Spleen (tissue), 11 donors: ENCODE data around the gene CHCHD6. TPM values are rescaled to one million over a fixed set of nuclear protein-coding genes. Genes with fewer than 3 reads are reported as not detected.

ENCODE experiments used
- DNase-seq: peaks from one replicate; pipeline ENCODE4 v3.0.0-alpha.2; 2020
- H3K27ac ChIP-seq, 8 donors: fragments of 200-600 bp; sonication (generic) in 7 of 8; 1 replicate in 4 of 8; 2 replicates in 4 of 8; pipeline versions ENCODE4 v1.5.0 to v1.8.0; 2016 to 2021; ENCODE audit warnings: inconsistent platforms in 4 of 8, mild to moderate bottlenecking in 4 of 8, moderate library complexity in 1 of 8
- H3K27me3 ChIP-seq, 7 donors: fragments of 200-600 bp; sonication (generic) in 6 of 7; replicated peaks in 1 of 7; 1 replicate in 4 of 7; 2 replicates in 3 of 7; pipeline versions ENCODE4 v1.5.0 to v1.8.0; 2016 to 2021; ENCODE audit warnings: inconsistent platforms in 3 of 7, mild to moderate bottlenecking in 1 of 7
- H3K36me3 ChIP-seq, 6 donors: fragments of 200-600 bp; sonication (generic) in 5 of 6; 1 replicate in 4 of 6; 2 replicates in 2 of 6; pipeline versions ENCODE4 v1.5.0 to v1.8.0; 2016 to 2021; ENCODE audit warnings: inconsistent platforms in 2 of 6
- H3K4me1 ChIP-seq, 6 donors: fragments of 200-600 bp; sonication (generic) in 5 of 6; 1 replicate in 3 of 6; 2 replicates in 3 of 6; pipeline versions ENCODE4 v1.5.0 to v1.8.0; 2016 to 2021; ENCODE audit warnings: inconsistent platforms in 3 of 6
- H3K4me3 ChIP-seq, 8 donors: fragments of 200-600 bp; sonication (generic) in 7 of 8; 1 replicate in 4 of 8; 2 replicates in 4 of 8; pipeline versions ENCODE4 v1.5.0 to v1.8.0; 2016 to 2021; ENCODE audit warnings: inconsistent platforms in 4 of 8, mild to moderate bottlenecking in 4 of 8, moderate library complexity in 2 of 8
- H3K9me3 ChIP-seq, 8 donors: fragments of 200-600 bp; sonication (generic) in 7 of 8; 1 replicate in 4 of 8; 2 replicates in 4 of 8; pipeline versions ENCODE4 v1.5.0 to v1.8.0; 2016 to 2021; ENCODE audit warnings: inconsistent platforms in 4 of 8
- CTCF ChIP-seq, 11 experiments: fragments of 200-600 bp in 7 of 11; fragments of 450-650 bp in 4 of 11; sonication (generic) in 4 of 11; IDR thresholded peaks in 8 of 11; conservative IDR thresholded peaks in 3 of 11; 1 replicate in 7 of 11; 2 replicates in 4 of 11; pipeline versions ENCODE4 v1.4.0 to v1.8.0; 2016 to 2021; ENCODE audit warnings: antibody characterized with exemption in 11 of 11, inconsistent platforms in 4 of 11, mild to moderate bottlenecking in 1 of 11
- POLR2A ChIP-seq, 3 donors: fragments of 450-650 bp; IDR thresholded peaks; one replicate each; pipeline ENCODE4 v1.5.1; 2017; ENCODE audit warnings: antibody characterized with exemption in 3 of 3, mild to moderate bottlenecking in 1 of 3
- POLR2AphosphoS5 ChIP-seq, 3 donors: sonication (generic); formaldehyde crosslinking; IDR thresholded peaks; one replicate each; pipeline ENCODE4 v1.5.1; 2017; ENCODE audit warnings: antibody characterized with exemption in 3 of 3
- WGBS, 5 donors: extraction: QIAGEN DNeasy Blood & Tissue Kit in 3 of 5; methylation state at CpG; one replicate each; pipeline versions ENCODE4 v1.1.5 to v1.1.7; 2013 to 2018; 5-methylcytosine and 5-hydroxymethylcytosine counted together
- intact Hi-C: fragments of 100-400 bp; cut with DNase I; formaldehyde crosslinking; loops from one replicate; pipeline ENCODE4 v1.15.0; 2023; ENCODE audit warnings: low total_unique reads
- polyA plus RNA-seq, 3 donors: library from polyadenylated mRNA; stranded (reverse); fragments of 200-250 nt; gene quantifications; one replicate each; pipeline ENCODE4 v1.2.1, GENCODE V29; 2013
- total RNA-seq, 7 donors: library from RNA; depleted of rRNA in 3 of 7; stranded (reverse); fragments of >200 nt in 3 of 7; fragmentation: NEBNext Ultra II Directional in 4 of 7; extraction: Animal tissue kit (Norgen Biotek cat#: 25700) in 4 of 7; gene quantifications; one replicate each; pipeline versions ENCODE4 v1.1.0 to v1.2.1, GENCODE V29; 2016 to 2021
- donor health status: healthy with polysubstance abuse.
- donor health status: DM: no; HTN: no; CAD: no; lungs with moderate emphysema.
- donor health status: DM: no; HTN: no; CAD: no.
- donor health status: Bipolar disorder and iron deficiency.
- donor health status: healthy.
- donor health status: DM: no; HTN: no; CAD: no.
- donor health status: DM: yes; HTN: yes; CAD: no.

CHCHD6 gene
- total and polyA plus RNA-seq, 10 donors: 6.3 to 39.1 (median 11.8) TPM

- intact Hi-C loops: no loop called here
- WGBS, 5 donors: 62 to 83% (median 76%) methylated on average over 5 of the region's 5 CpGs
- H3K9me3 ChIP-seq: no peaks in the 10 kb centered on the region
- H3K27ac ChIP-seq: no peak overlapping the region
- TF ChIP-seq POLR2A (IDR thresholded peaks at IDR 0.05) (no peak), CTCF (IDR thresholded peaks at IDR 0.05 in 8 of 11, conservative IDR thresholded peaks at IDR 0.05 in 3 of 11) (no peak), POLR2AphosphoS5 (IDR thresholded peaks at IDR 0.05) (no peak)
- H3K4me3 ChIP-seq: no peak overlapping the region
- no peaks in the 10 kb centered on the region for H3K36me3 ChIP-seq
- H3K27me3 ChIP-seq: peaks cover 0 to 41% (median 0%) of the 10 kb centered on the region in 7 donors
- no peaks in the 10 kb centered on the region for H3K4me1 ChIP-seq
- DNase-seq: no peak
These were observed 11.2 kb upstream of the CHCHD6 start for GRCh38 chr3:126692858-126693257.

- 16 to 29% (median 25%) methylated on average over 3 of the region's 3 CpGs for WGBS, 5 donors
- TF ChIP-seq POLR2A (IDR thresholded peaks at IDR 0.05) (no peak), CTCF (IDR thresholded peaks at IDR 0.05 in 8 of 11, conservative IDR thresholded peaks at IDR 0.05 in 3 of 11) (no peak), POLR2AphosphoS5 (IDR thresholded peaks at IDR 0.05) (no peak)
- intact Hi-C loops: no loop called here
These were observed 10.1 kb upstream of the CHCHD6 start for GRCh38 chr3:126693921-126694320.

DNA sequence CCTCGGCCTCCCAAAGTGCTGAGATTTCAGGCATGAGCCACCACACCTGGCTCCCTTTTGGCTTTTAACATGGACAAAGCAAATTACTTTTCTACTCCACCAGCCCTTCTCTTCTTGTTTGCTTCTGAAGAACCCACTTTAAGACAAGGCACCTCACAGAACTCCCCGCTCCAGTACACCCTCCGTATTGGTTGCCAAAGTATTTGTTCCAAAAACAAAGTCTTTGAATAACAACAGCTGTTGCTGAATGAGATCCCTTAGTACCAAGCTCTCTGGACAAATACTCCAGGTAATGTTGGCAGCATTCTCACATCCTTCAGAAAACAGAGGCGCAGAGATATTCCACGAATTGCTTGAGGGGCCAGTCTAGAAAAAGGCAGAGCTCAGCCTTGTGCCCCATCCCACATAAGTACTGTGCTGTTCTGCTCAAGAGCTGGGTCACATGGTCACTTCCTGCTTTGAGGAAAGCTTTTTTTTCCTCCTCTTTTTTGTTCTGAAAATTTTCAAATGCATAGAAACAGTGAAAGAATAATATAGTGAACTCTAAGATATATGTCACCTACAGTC is 7.3 kb upstream of the CHCHD6 start:
- Histone ChIP-seq H3K27ac (no peak overlapping the region), H3K27me3 (peaks cover 0 to 61% (median 0%) of the 10 kb centered on the region in 7 donors), H3K9me3 (no peaks in the 10 kb centered on the region), H3K4me3 (no peak overlapping the region), H3K36me3 (no peaks in the 10 kb centered on the region), H3K4me1 (no peaks in the 10 kb centered on the region)
- 66 to 85% (median 74%) methylated on average over 5 of the region's 5 CpGs for WGBS, 5 donors
- no peak for DNase-seq
- TF ChIP-seq CTCF (IDR thresholded peaks at IDR 0.05 in 8 of 11, conservative IDR thresholded peaks at IDR 0.05 in 3 of 11) (no peak), POLR2AphosphoS5 (IDR thresholded peaks at IDR 0.05) (no peak), POLR2A (IDR thresholded peaks at IDR 0.05) (no peak)
- intact Hi-C loops: no loop called here

More at GRCh38 chr3:126693921-126694320, 10.1 kb upstream of the CHCHD6 start:
- Histone ChIP-seq H3K4me3 (no peak overlapping the region), H3K9me3 (no peaks in the 10 kb centered on the region), H3K27ac (no peak overlapping the region), H3K27me3 (peaks cover 0 to 50% (median 0%) of the 10 kb centered on the region in 7 donors), H3K36me3 (no peaks in the 10 kb centered on the region), H3K4me1 (no peaks in the 10 kb centered on the region)
- DNase-seq: no peak

- no peaks in the 10 kb centered on the region for H3K36me3 ChIP-seq
- no peak overlapping the region for H3K4me3 ChIP-seq
- WGBS, 5 donors: 72 to 89% (median 87%) methylated on average over 7 of the region's 7 CpGs
- no peak for TF ChIP-seq POLR2A (IDR thresholded peaks at IDR 0.05)
- TF ChIP-seq CTCF (IDR thresholded peaks at IDR 0.05 in 8 of 11, conservative IDR thresholded peaks at IDR 0.05 in 3 of 11): no peak
- no peak for TF ChIP-seq POLR2AphosphoS5 (IDR thresholded peaks at IDR 0.05)
- H3K4me1 ChIP-seq: peaks cover 0 to 9% (median 6%) of the 10 kb centered on the region in 6 donors
- no peak overlapping the region for H3K27ac ChIP-seq
- intact Hi-C loops: no loop called here
- DNase-seq: no peak
- no peaks in the 10 kb centered on the region for H3K9me3 ChIP-seq
- peaks cover 0 to 64% (median 0%) of the 10 kb centered on the region in 7 donors for H3K27me3 ChIP-seq
These were observed 5.0 kb upstream of the CHCHD6 start for GRCh38 chr3:126699011-126699410.
